WTC11 (cell line): ENCODE data around the gene OR13H1. TPM values are rescaled to one million over a fixed set of nuclear protein-coding genes. Genes with fewer than 3 reads are reported as not detected.

Experiments used
- ATAC-seq: fragments of 200-7000 bp; cut with Tn5 transposase; 2 replicates; pipeline ENCODE4 v1.10.0; 2021; ENCODE audit warnings: mild to moderate bottlenecking, moderate library complexity
- CTCF ChIA-PET: fragments of 300-600 bp; sonication (Branson Sonifier 250); formaldehyde crosslinking; loops from one replicate; lab custom pipeline; 2021; ENCODE audit warnings: antibody characterized with exemption; lab: Charles Lee
- POLR2A ChIA-PET: fragments of 350-600 bp; sonication (Branson Sonifier 250); formaldehyde crosslinking; loops from one replicate; lab custom pipeline; 2021; ENCODE audit warnings: antibody characterized with exemption; lab: Charles Lee
- DNase-seq: peaks from one replicate; pipeline ENCODE4 v3.0.0; 2021; ENCODE audit warnings: low spot score
- H3K27ac Mint-ChIP-seq: 2 replicates; pipeline ENCODE4 v1.8.0; 2021; ENCODE audit warnings: mixed read lengths
- H3K27me3 Mint-ChIP-seq: 2 replicates; pipeline ENCODE4 v1.8.0; 2021; ENCODE audit warnings: low read depth, mild to moderate bottlenecking, moderate library complexity, mixed read lengths
- H3K36me3 Mint-ChIP-seq: 2 replicates; pipeline ENCODE4 v1.8.0; 2021; ENCODE audit warnings: mixed read lengths
- H3K4me1 Mint-ChIP-seq: 2 replicates; pipeline ENCODE4 v1.8.0; 2022; ENCODE audit warnings: mixed read lengths
- H3K4me3 Mint-ChIP-seq: 2 replicates; pipeline ENCODE4 v1.8.0; 2021; ENCODE audit warnings: mild to moderate bottlenecking, moderate library complexity, mixed read lengths
- H3K9me3 Mint-ChIP-seq: 2 replicates; pipeline ENCODE4 v1.8.0; 2021; ENCODE audit warnings: mixed read lengths
- E2F1 ChIP-seq: sonication (generic); formaldehyde crosslinking; IDR thresholded peaks from 2 replicates; pipeline ENCODE4 v1.8.0; 2022; ENCODE audit warnings: mild to moderate bottlenecking, missing genetic modification reagents
- FOXJ3 ChIP-seq: sonication (generic); formaldehyde crosslinking; IDR thresholded peaks from 2 replicates; pipeline ENCODE4 v1.9.0; 2021; ENCODE audit warnings: missing genetic modification reagents, mild to moderate bottlenecking, borderline replicate concordance
- FOXP1 ChIP-seq: sonication (generic); formaldehyde crosslinking; IDR thresholded peaks from 2 replicates; pipeline ENCODE4 v1.8.0; 2022; ENCODE audit warnings: missing genetic modification reagents, mild to moderate bottlenecking, moderate library complexity, borderline replicate concordance
- FOXP4 ChIP-seq: sonication (generic); formaldehyde crosslinking; IDR thresholded peaks from 2 replicates; pipeline ENCODE4 v1.8.0; 2022; ENCODE audit warnings: mild to moderate bottlenecking, missing genetic modification reagents
- HMGA2 ChIP-seq: fragments of 250-450 bp; sonication (Bioruptor Pico); IDR thresholded peaks from 2 replicates; pipeline ENCODE4 v1.4.0; 2021; ENCODE audit warnings: mild to moderate bottlenecking, moderate library complexity
- HMGXB4 ChIP-seq: sonication (generic); formaldehyde crosslinking; IDR thresholded peaks from 2 replicates; pipeline ENCODE4 v1.8.1; 2023; ENCODE audit warnings: mild to moderate bottlenecking, moderate library complexity, missing genetic modification reagents
- IRF2 ChIP-seq: sonication (generic); formaldehyde crosslinking; IDR thresholded peaks from 2 replicates; pipeline ENCODE4 v1.8.0; 2022; ENCODE audit warnings: low read depth, missing genetic modification reagents, borderline replicate concordance
- MXD4 ChIP-seq: fragments of 250-450 bp; sonication (Bioruptor Pico); IDR thresholded peaks from 2 replicates; pipeline ENCODE4 v1.8.0; 2021; ENCODE audit warnings: mild to moderate bottlenecking, moderate library complexity, borderline replicate concordance
- NFE2L1 ChIP-seq: sonication (generic); formaldehyde crosslinking; IDR thresholded peaks from 2 replicates; pipeline ENCODE4 v1.8.1; 2023; ENCODE audit warnings: missing genetic modification reagents
- NFYB ChIP-seq: sonication (generic); formaldehyde crosslinking; conservative IDR thresholded peaks from 2 replicates; pipeline ENCODE4 v1.8.0; 2022; ENCODE audit warnings: low read depth, missing genetic modification reagents
- NR1H2 ChIP-seq: sonication (generic); formaldehyde crosslinking; IDR thresholded peaks from 2 replicates; pipeline ENCODE4 v1.9.0; 2021; ENCODE audit warnings: mild to moderate bottlenecking, moderate library complexity, missing genetic modification reagents
- NR2C2 ChIP-seq: sonication (generic); formaldehyde crosslinking; IDR thresholded peaks from 2 replicates; pipeline ENCODE4 v1.8.0; 2022; ENCODE audit warnings: mild to moderate bottlenecking, missing genetic modification reagents
- NR3C1 ChIP-seq: sonication (generic); formaldehyde crosslinking; conservative IDR thresholded peaks from 2 replicates; pipeline ENCODE4 v1.8.1; 2023; ENCODE audit warnings: low read depth, mild to moderate bottlenecking, missing genetic modification reagents
- SMAD3 ChIP-seq: sonication (generic); formaldehyde crosslinking; IDR thresholded peaks from 2 replicates; pipeline ENCODE4 v1.8.0; 2022; ENCODE audit warnings: missing genetic modification reagents, mild to moderate bottlenecking, borderline replicate concordance
- TEAD1 ChIP-seq: sonication (generic); formaldehyde crosslinking; IDR thresholded peaks from 2 replicates; pipeline ENCODE4 v1.8.0; 2022; ENCODE audit warnings: mild to moderate bottlenecking, missing genetic modification reagents
- TP53 ChIP-seq: sonication (generic); formaldehyde crosslinking; IDR thresholded peaks from 2 replicates; pipeline ENCODE4 v1.8.1; 2023; ENCODE audit warnings: mild to moderate bottlenecking, missing genetic modification reagents
- USF2 ChIP-seq: sonication (generic); formaldehyde crosslinking; IDR thresholded peaks from 2 replicates; pipeline ENCODE4 v1.8.1; 2023; ENCODE audit warnings: mild to moderate bottlenecking, missing genetic modification reagents, moderate library complexity
- ZBTB21 ChIP-seq: sonication (generic); formaldehyde crosslinking; IDR thresholded peaks from 2 replicates; pipeline ENCODE4 v1.8.1; 2023; ENCODE audit warnings: mild to moderate bottlenecking, missing genetic modification reagents, borderline replicate concordance
- ZNF219 ChIP-seq: sonication (generic); formaldehyde crosslinking; IDR thresholded peaks from 2 replicates; pipeline ENCODE4 v1.8.0; 2023; ENCODE audit warnings: missing genetic modification reagents, mild to moderate bottlenecking, borderline replicate concordance
- ZNF281 ChIP-seq: sonication (generic); formaldehyde crosslinking; IDR thresholded peaks from 2 replicates; pipeline ENCODE4 v1.8.0; 2023; ENCODE audit warnings: mild to moderate bottlenecking, missing genetic modification reagents
- ZNF317 ChIP-seq: sonication (generic); formaldehyde crosslinking; IDR thresholded peaks from 2 replicates; pipeline ENCODE4 v1.8.1; 2023; ENCODE audit warnings: low read depth, mild to moderate bottlenecking, moderate library complexity, missing genetic modification reagents, borderline replicate concordance
- ZSCAN18 ChIP-seq: fragments of 250-450 bp; sonication (Bioruptor Pico); IDR thresholded peaks from 2 replicates; pipeline ENCODE4 v2.1.2; 2022; ENCODE audit warnings: mild to moderate bottlenecking, moderate library complexity
- total RNA-seq: library from RNA; stranded (reverse); gene quantifications from 3 replicates; pipeline ENCODE4 v1.2.3, GENCODE V29; 2021

OR13H1 gene
- total RNA-seq, 1 experiment from 2014 or later, result not detected

GRCh38 chrX:131571348-131571747, 27.5 kb downstream of the OR13H1 start (continued):
- TF ChIP-seq ZNF281 (CRISPR knock-in tag) (no peak), NR3C1 (CRISPR knock-in tag) (no peak)

- Mint-ChIP-seq H3K4me3 (no peak overlapping the region), H3K27me3 (no peaks in the 10 kb centered on the region), H3K9me3 (no peaks in the 10 kb centered on the region), H3K4me1 (peaks cover 42% of the 10 kb centered on the region), H3K36me3 (no peaks in the 10 kb centered on the region)
- DNase-seq, result no peak
- ChIA-PET POLR2A (no interaction called here), CTCF (no interaction called here)
- no peak for TF ChIP-seq MXD4 (CRISPR knock-in tag)
- TF ChIP-seq SMAD3, result no peak
- TF ChIP-seq NFE2L1 (CRISPR knock-in tag), result no peak
- no peak for TF ChIP-seq FOXJ3 (CRISPR knock-in tag)
- TF ChIP-seq NR1H2 (CRISPR knock-in tag), result no peak
- no peak for TF ChIP-seq ZSCAN18 (CRISPR knock-in tag)
- TF ChIP-seq TP53 (CRISPR knock-in tag), result no peak
- TF ChIP-seq, all 79 proteins: peak for 0
- H3K27ac Mint-ChIP-seq, result no peak overlapping the region
- no peak for ATAC-seq
Measured at GRCh38 chrX:131572372-131573014, 28.6 kb downstream of the OR13H1 start.

GRCh38 chrX:131577413-131577812, 33.5 kb downstream of the OR13H1 start:
- Mint-ChIP-seq H3K4me3 (peak overlapping the region; percentile 92), H3K27ac (no peak overlapping the region), H3K27me3 (no peaks in the 10 kb centered on the region), H3K36me3 (peaks cover 4% of the 10 kb centered on the region; the same call in 1 of the 2 replicates), H3K9me3 (0 out of 2 replicates have a peak, but pooled peaks cover 4% of the 10 kb centered on the region), H3K4me1 (peaks cover 31% of the 10 kb centered on the region)
- CTCF ChIA-PET, result no interaction called here
- POLR2A ChIA-PET, result no interaction called here
- DNase-seq (no peak), ATAC-seq (no peak)
- TF ChIP-seq NR2C2 (no peak), HMGA2 (CRISPR knock-in tag) (no peak), NFYB (CRISPR knock-in tag) (no peak), ZNF219 (CRISPR knock-in tag) (no peak), IRF2 (CRISPR knock-in tag) (no peak), FOXP4 (CRISPR knock-in tag) (no peak), TEAD1 (no peak), USF2 (CRISPR knock-in tag) (no peak), E2F1 (CRISPR knock-in tag) (no peak), ZBTB21 (CRISPR knock-in tag) (no peak), ZNF317 (no peak), FOXP1 (CRISPR knock-in tag) (no peak), HMGXB4 (CRISPR knock-in tag) (no peak)
